Measurements from ENCODE around the gene CITED4. TPM values are rescaled to one million over a fixed set of nuclear protein-coding genes. Genes with fewer than 3 reads are reported as not detected.

Gene CITED4
- total RNA-seq, 1 donor from 2014 or later, result 7.1 TPM

DNA sequence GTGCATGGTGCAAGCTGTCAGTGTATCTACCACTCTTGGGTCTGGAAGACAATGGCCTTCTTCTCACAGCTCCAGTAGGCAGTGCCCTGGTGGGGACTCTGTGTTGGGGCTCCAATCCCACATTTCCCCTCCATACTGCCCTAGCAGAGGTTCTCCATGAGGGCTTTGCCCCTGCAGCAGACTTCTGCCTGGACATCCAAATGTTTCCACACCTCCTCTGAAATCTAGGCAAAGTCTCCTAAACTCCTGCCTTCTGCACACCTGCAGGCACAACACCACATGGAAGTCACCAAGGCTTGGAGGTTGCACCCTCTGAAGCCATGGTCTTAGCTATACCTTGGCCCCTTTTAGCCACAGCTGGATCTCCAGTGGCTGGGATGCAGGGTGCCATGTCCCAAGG, 31.8 kb upstream of the CITED4 start:
- H4K20me1 ChIP-seq (ENCODE audit: insufficient read depth, low read length), result no peaks in the 10 kb centered on the region
- H3K9me3 ChIP-seq (ENCODE audit: insufficient read depth, low read depth, low read length), result peaks cover 19% of the 10 kb centered on the region
- no peak overlapping the region for H3K4me3 ChIP-seq (ENCODE audit: insufficient read depth, low read depth, low read length)
- H3K36me3 ChIP-seq (ENCODE audit: insufficient read depth, low read length), result no peaks in the 10 kb centered on the region
- no peak overlapping the region for H3K27ac ChIP-seq (ENCODE audit: low read depth, low read length)
- Mint-ChIP-seq H3K27ac (ENCODE audit: unreplicated experiment) (no peak overlapping the region), H3K36me3 (ENCODE audit: low read depth, unreplicated experiment) (no peaks in the 10 kb centered on the region), H3K27me3 (ENCODE audit: low read depth, unreplicated experiment) (peaks cover 4% of the 10 kb centered on the region), H3K9me3 (ENCODE audit: unreplicated experiment) (peaks cover 15% of the 10 kb centered on the region), H3K4me1 (ENCODE audit: low read depth, unreplicated experiment) (peaks cover 13% of the 10 kb centered on the region), H3K4me3 (ENCODE audit: unreplicated experiment) (no peak overlapping the region)
- DNase-seq (ENCODE audit: low read depth) (no peak), FAIRE-seq (no peak)
- H3K27me3 ChIP-seq (ENCODE audit: insufficient read depth, low read length), result no peaks in the 10 kb centered on the region
- H3K79me2 ChIP-seq (ENCODE audit: insufficient read depth, low read length), result no peaks in the 10 kb centered on the region
- no peak for TF ChIP-seq EZH2 (IDR thresholded peaks at IDR 0.05; ENCODE audit: insufficient read depth, low read length)
- TF ChIP-seq CTCF (IDR thresholded peaks at IDR 0.05; ENCODE audit: insufficient read depth, low read depth, low read length), result no peak
- peaks cover 16% of the 10 kb centered on the region for H3K4me1 ChIP-seq (ENCODE audit: insufficient read depth, low read length)
- no peak overlapping the region for H3K9ac ChIP-seq (ENCODE audit: low read length)
- no peak overlapping the region for H2AFZ ChIP-seq (ENCODE audit: low read depth, low read length)
- H3K4me2 ChIP-seq (ENCODE audit: low read length), result no peak overlapping the region

GRCh38 chr1:40892354-40892753, 30.2 kb upstream of the CITED4 start:
- no peak overlapping the region for H3K9ac ChIP-seq (ENCODE audit: low read length)
- no peak overlapping the region for H3K4me3 Mint-ChIP-seq (ENCODE audit: unreplicated experiment)
- no peak for TF ChIP-seq CTCF (IDR thresholded peaks at IDR 0.05; ENCODE audit: insufficient read depth, low read depth, low read length)
- no peak for TF ChIP-seq EZH2 (IDR thresholded peaks at IDR 0.05; ENCODE audit: insufficient read depth, low read length)
- FAIRE-seq, result no peak
- H3K79me2 ChIP-seq (ENCODE audit: insufficient read depth, low read length), result no peaks in the 10 kb centered on the region
- H3K36me3 Mint-ChIP-seq (ENCODE audit: low read depth, unreplicated experiment), result no peaks in the 10 kb centered on the region
- H3K36me3 ChIP-seq (ENCODE audit: insufficient read depth, low read length), result no peaks in the 10 kb centered on the region
- H3K27me3 Mint-ChIP-seq (ENCODE audit: low read depth, unreplicated experiment), result peaks cover 13% of the 10 kb centered on the region
- no peak overlapping the region for H3K27ac Mint-ChIP-seq (ENCODE audit: unreplicated experiment)
- no peak for DNase-seq (ENCODE audit: low read depth)
- no peaks in the 10 kb centered on the region for H4K20me1 ChIP-seq (ENCODE audit: insufficient read depth, low read length)
- H3K4me1 ChIP-seq (ENCODE audit: insufficient read depth, low read length), result peaks cover 2% of the 10 kb centered on the region
- peaks cover 20% of the 10 kb centered on the region for H3K9me3 Mint-ChIP-seq (ENCODE audit: unreplicated experiment)
- no peak overlapping the region for H3K4me2 ChIP-seq (ENCODE audit: low read length)
- H3K9me3 ChIP-seq (ENCODE audit: insufficient read depth, low read depth, low read length), result peaks cover 19% of the 10 kb centered on the region
- H2AFZ ChIP-seq (ENCODE audit: low read depth, low read length), result no peak overlapping the region
- no peak overlapping the region for H3K4me3 ChIP-seq (ENCODE audit: insufficient read depth, low read depth, low read length)
- H3K4me1 Mint-ChIP-seq (ENCODE audit: low read depth, unreplicated experiment), result no peaks in the 10 kb centered on the region
- no peak overlapping the region for H3K27ac ChIP-seq (ENCODE audit: low read depth, low read length)
- no peaks in the 10 kb centered on the region for H3K27me3 ChIP-seq (ENCODE audit: insufficient read depth, low read length)

DNA sequence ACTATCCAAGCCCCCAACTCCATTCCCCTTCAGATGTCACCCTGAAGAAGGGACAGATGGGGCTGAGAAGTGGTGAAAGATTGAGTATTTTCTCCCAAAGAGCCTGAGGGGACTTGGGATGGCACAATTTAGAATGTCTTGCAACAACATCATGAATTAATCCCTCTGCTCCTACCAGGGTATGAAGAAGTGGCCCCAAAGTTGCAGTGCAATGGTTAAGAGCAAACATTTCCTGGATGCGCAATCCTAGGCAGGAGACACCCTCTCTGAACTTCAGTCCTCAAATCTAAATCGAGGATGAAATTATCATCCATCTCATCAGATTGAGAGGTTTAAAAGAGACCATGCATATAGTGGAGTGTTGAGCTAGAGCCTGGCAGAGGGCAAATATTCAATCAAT, 28.6 kb upstream of the CITED4 start:
- no peaks in the 10 kb centered on the region for H3K4me1 ChIP-seq (ENCODE audit: insufficient read depth, low read length)
- H2AFZ ChIP-seq (ENCODE audit: low read depth, low read length), result no peak overlapping the region
- no peak for TF ChIP-seq EZH2 (IDR thresholded peaks at IDR 0.05; ENCODE audit: insufficient read depth, low read length)
- TF ChIP-seq CTCF (IDR thresholded peaks at IDR 0.05; ENCODE audit: insufficient read depth, low read depth, low read length), result no peak
- H3K79me2 ChIP-seq (ENCODE audit: insufficient read depth, low read length), result no peaks in the 10 kb centered on the region
- H3K27ac ChIP-seq (ENCODE audit: low read depth, low read length), result no peak overlapping the region
- H4K20me1 ChIP-seq (ENCODE audit: insufficient read depth, low read length), result no peaks in the 10 kb centered on the region
- Mint-ChIP-seq H3K4me3 (ENCODE audit: unreplicated experiment) (no peak overlapping the region), H3K27ac (ENCODE audit: unreplicated experiment) (no peak overlapping the region), H3K9me3 (ENCODE audit: unreplicated experiment) (peaks cover 25% of the 10 kb centered on the region), H3K36me3 (ENCODE audit: low read depth, unreplicated experiment) (no peaks in the 10 kb centered on the region), H3K27me3 (ENCODE audit: low read depth, unreplicated experiment) (peaks cover 28% of the 10 kb centered on the region), H3K4me1 (ENCODE audit: low read depth, unreplicated experiment) (peaks cover 7% of the 10 kb centered on the region)
- no peak overlapping the region for H3K4me2 ChIP-seq (ENCODE audit: low read length)
- H3K9me3 ChIP-seq (ENCODE audit: insufficient read depth, low read depth, low read length), result peaks cover 19% of the 10 kb centered on the region
- FAIRE-seq (no peak), DNase-seq (ENCODE audit: low read depth) (no peak)
- H3K4me3 ChIP-seq (ENCODE audit: insufficient read depth, low read depth, low read length), result no peak overlapping the region
- H3K36me3 ChIP-seq (ENCODE audit: insufficient read depth, low read length), result no peaks in the 10 kb centered on the region
- H3K9ac ChIP-seq (ENCODE audit: low read length), result no peak overlapping the region
- no peaks in the 10 kb centered on the region for H3K27me3 ChIP-seq (ENCODE audit: insufficient read depth, low read length)
